GM18870 (cell line): Measurements from ENCODE around the gene KLHL17.

Experiments
- ATAC-seq: cut with Tn5 transposase; IDR thresholded peaks from one replicate; pipeline ENCODE4 v1.9.1; 2021; ENCODE audit warnings: moderate library complexity; ENCODE audit not compliant: unreplicated experiment

Gene KLHL17

GRCh38 chr1:950268-950667, 10.1 kb upstream of the KLHL17 start:
- ATAC-seq: no peak

- ATAC-seq: no peak
Observed at GRCh38 chr1:950881-951280, 9.5 kb upstream of the KLHL17 start.

- no peak for ATAC-seq
Observed at GRCh38 chr1:951364-951763, 9.0 kb upstream of the KLHL17 start.

GRCh38 chr1:952201-952600, 8.2 kb upstream of the KLHL17 start:
- ATAC-seq: no peak

GRCh38 chr1:952603-953002, 7.8 kb upstream of the KLHL17 start:
- no peak for ATAC-seq

GRCh38 chr1:953524-954320, 6.7 kb upstream of the KLHL17 start:
- no peak for ATAC-seq

GRCh38 chr1:954927-955326, 5.5 kb upstream of the KLHL17 start:
- ATAC-seq: no peak

GRCh38 chr1:955474-955873, 4.9 kb upstream of the KLHL17 start:
- ATAC-seq: no peak

- no peak for ATAC-seq
Observed at GRCh38 chr1:956636-957035, 3.7 kb upstream of the KLHL17 start.

- peak; percentile 40 for ATAC-seq
Observed at GRCh38 chr1:958823-959730, 1.3 kb upstream of the KLHL17 start, which contains the start of gene NOC2L. TSS of gene NOC2L (minus strand) at chr1:959256. CDS start at chr1:959240, 16 bp downstream.

- ATAC-seq: no peak
Observed at GRCh38 chr1:959731-960362, 537 bp upstream of the KLHL17 start.

- no peak for ATAC-seq
Observed at GRCh38 chr1:961132-961669, 817 bp downstream of the KLHL17 start.

GRCh38 chr1:962381-963300, 2.3 kb downstream of the KLHL17 start:
- no peak for ATAC-seq

GRCh38 chr1:963301-963651, 2.9 kb downstream of the KLHL17 start:
- no peak for ATAC-seq

GRCh38 chr1:963746-964525, 3.6 kb downstream of the KLHL17 start:
- no peak for ATAC-seq

GRCh38 chr1:964691-965525, 4.5 kb downstream of the KLHL17 start:
- ATAC-seq: no peak

- no peak for ATAC-seq
Observed at GRCh38 chr1:965526-966134, 5.2 kb downstream of the KLHL17 start.

- no peak for ATAC-seq
Observed at GRCh38 chr1:966135-966703, 5.8 kb downstream of the KLHL17 start, which contains the start of gene PLEKHN1. TSS of gene PLEKHN1 (plus strand) at chr1:966482. CDS start at chr1:966532, 50 bp downstream.
